Stimulated activated CD4-positive, alpha-beta T cell treated with anti-CD3 and anti-CD28 coated beads, Interleukin-1b, Interleukin-23, amount 100 ng/mL, for 24 hours (primary cell): ENCODE data around the gene HSPB7.
"Not testable (repeated sequence)": the region's sequence is repeated elsewhere in the genome, so short reads cannot be mapped to it uniquely, and the experiment has no call there.

Experiments
- DNase-seq, 4 experiments: peaks; one replicate each; pipeline ENCODE4 v3.0.0-alpha.2; 2020; ENCODE audit warnings: low read depth in 4 of 4, low spot score in 1 of 4

The HSPB7 gene

GRCh38 chr1:16051039-16051438 is 33.2 kb upstream of the HSPB7 start:
- no peak for DNase-seq

GRCh38 chr1:16050328-16050727 is 32.5 kb upstream of the HSPB7 start:
- no peak for DNase-seq

GRCh38 chr1:16048573-16049189 is 30.8 kb upstream of the HSPB7 start:
- peak in 1 of 4 experiments; percentile 41 for DNase-seq

- DNase-seq = no peak
Measured at GRCh38 chr1:16047791-16048475, 30.1 kb upstream of the HSPB7 start.

GRCh38 chr1:16046842-16047241 is 29.0 kb upstream of the HSPB7 start:
- DNase-seq = no peak

GRCh38 chr1:16043950-16044349 is 26.1 kb upstream of the HSPB7 start:
- DNase-seq = no peak

- DNase-seq = no peak
Measured at GRCh38 chr1:16043521-16043920, 25.7 kb upstream of the HSPB7 start, which contains the start of gene CLCNKB. CLCNKB (plus strand) TSS chr1:16043782; CDS start chr1:16044493, 711 bp downstream.

- not testable (repeated sequence) for DNase-seq
Measured at GRCh38 chr1:16042654-16043053, 24.8 kb upstream of the HSPB7 start.

GRCh38 chr1:16042096-16042495 is 24.3 kb upstream of the HSPB7 start:
- DNase-seq = no peak

- no peak for DNase-seq
Measured at GRCh38 chr1:16041200-16041599, 23.4 kb upstream of the HSPB7 start.

- DNase-seq = not testable (repeated sequence)
Measured at GRCh38 chr1:16039871-16040270, 22.0 kb upstream of the HSPB7 start.

- no peak for DNase-seq
Measured at GRCh38 chr1:16038620-16038912, 20.7 kb upstream of the HSPB7 start.

GRCh38 chr1:16036461-16036860 is 18.6 kb upstream of the HSPB7 start:
- not testable (repeated sequence) for DNase-seq

GRCh38 chr1:16033103-16033632 is 15.3 kb upstream of the HSPB7 start:
- DNase-seq = not testable (repeated sequence)

- peak in 3 of 4 experiments; percentile 19 to 49 (median 20) for DNase-seq
Measured at GRCh38 chr1:16032388-16033102, 14.7 kb upstream of the HSPB7 start.

GRCh38 chr1:16031551-16031950 is 13.7 kb upstream of the HSPB7 start:
- no peak for DNase-seq

GRCh38 chr1:16029288-16029687 is 11.4 kb upstream of the HSPB7 start:
- no peak for DNase-seq

GRCh38 chr1:16029003-16029268 is 11.1 kb upstream of the HSPB7 start:
- not testable (repeated sequence) for DNase-seq

GRCh38 chr1:16028237-16029002 is 10.6 kb upstream of the HSPB7 start:
- no peak for DNase-seq

- peak in 1 of 4 experiments; percentile 34 for DNase-seq
Measured at GRCh38 chr1:16026723-16027484, 9.1 kb upstream of the HSPB7 start.

GRCh38 chr1:16026302-16026701 is 8.5 kb upstream of the HSPB7 start:
- DNase-seq = not testable (repeated sequence)
